Prostate gland (tissue), 2 donors: ENCODE measurements around the gene KRTAP9-8.
"Not testable (repeated sequence)": the region's sequence is repeated elsewhere in the genome, so short reads cannot be mapped to it uniquely, and the experiment has no call there.

Source experiments
- CTCF ChIP-seq, 4 experiments: fragments of 200-600 bp in 2 of 4; fragments of 450-650 bp in 2 of 4; sonication (generic) in 2 of 4; IDR thresholded peaks; 1 replicate in 3 of 4; 2 replicates in 1 of 4; pipeline ENCODE4 v1.5.1; 2016 to 2019; ENCODE audit warnings: antibody characterized with exemption in 4 of 4, mild to moderate bottlenecking in 2 of 4, moderate library complexity in 2 of 4
- POLR2A ChIP-seq: fragments of 450-650 bp; IDR thresholded peaks from one replicate; pipeline ENCODE4 v1.6.1; 2016; ENCODE audit warnings: antibody characterized with exemption, mild to moderate bottlenecking
- POLR2AphosphoS5 ChIP-seq: sonication (generic); formaldehyde crosslinking; IDR thresholded peaks from one replicate; pipeline ENCODE4 v1.6.1; 2017; ENCODE audit warnings: antibody characterized with exemption

- not testable (repeated sequence) for TF ChIP-seq CTCF (IDR thresholded peaks at IDR 0.05); POLR2A; POLR2AphosphoS5
Measured at GRCh38 chr17:41271323-41271722, 33.5 kb downstream of the KRTAP9-8 start.
